Measurements from ENCODE around the gene COL5A1. TPM values are rescaled to one million over a fixed set of nuclear protein-coding genes. Genes with fewer than 3 reads are reported as not detected.

COL5A1 gene
- total RNA-seq, 1 experiment from 2014 or later: 9.5 TPM

DNA sequence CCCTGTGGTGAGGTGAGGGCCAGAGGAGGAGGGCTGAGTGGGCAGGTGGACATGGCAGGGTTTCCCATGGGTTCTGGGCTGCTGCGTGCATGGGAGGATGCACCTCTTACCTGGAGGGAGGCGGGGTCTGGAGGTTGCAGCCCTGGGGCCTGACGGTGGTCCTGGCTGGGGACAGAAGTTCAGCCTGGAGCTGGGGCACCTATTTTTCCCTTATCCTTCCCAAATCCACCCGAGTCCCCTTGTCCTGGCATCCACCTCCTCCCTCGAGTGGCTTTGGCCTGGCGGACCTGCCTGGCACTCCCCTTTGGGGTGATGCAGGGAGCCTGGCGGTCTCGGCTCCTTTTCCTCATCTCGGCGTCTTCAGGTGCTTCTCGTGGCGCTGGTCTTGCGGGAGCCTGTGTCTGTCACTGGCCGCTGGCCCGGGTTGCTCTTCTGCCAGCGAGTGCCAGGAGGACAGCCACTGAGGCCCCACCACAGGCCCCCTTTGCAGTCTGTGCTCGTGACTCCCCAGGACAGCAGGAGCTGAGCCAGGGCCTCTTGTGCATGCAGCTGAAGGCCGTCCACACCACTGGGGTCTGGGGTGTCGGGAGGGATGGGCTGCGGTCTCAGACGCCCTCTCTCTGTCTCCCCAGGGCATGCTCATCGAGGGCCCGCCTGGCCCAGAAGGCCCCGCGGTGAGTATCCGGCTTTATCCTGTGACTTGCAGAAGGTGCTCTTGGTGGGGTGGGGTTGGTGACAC lies 96.4 kb downstream of the COL5A1 start:
- Histone ChIP-seq H2AFZ (ENCODE audit: low read length) (no peak overlapping the region), H3K27ac (ENCODE audit: insufficient read length, low read depth, low read length) (no peak overlapping the region), H4K5ac (ENCODE audit: insufficient read length, low read depth, low read length) (no peak overlapping the region), H2BK120ac (ENCODE audit: low read depth, low read length, poor library complexity, severe bottlenecking) (no peak overlapping the region), H3K14ac (ENCODE audit: insufficient read depth, low read length) (no peak overlapping the region), H3K56ac (ENCODE audit: insufficient read length, low read depth, low read length) (no peak overlapping the region), H3K9me3 (ENCODE audit: control insufficient read depth, low read depth, low read length) (no peaks in the 10 kb centered on the region), H3T11ph (ENCODE audit: low read length) (no peak overlapping the region), H3K23me2 (ENCODE audit: insufficient read length, low read depth, low read length, poor library complexity, severe bottlenecking) (no peaks in the 10 kb centered on the region), H3K4ac (ENCODE audit: low read depth, low read length) (no peak overlapping the region), H2BK15ac (ENCODE audit: low read depth, low read length) (no peak overlapping the region), H2BK20ac (ENCODE audit: low read depth, low read length, poor library complexity, severe bottlenecking) (no peak overlapping the region), H2AK5ac (ENCODE audit: insufficient read length, low read length) (no peak overlapping the region), H3K4me1 (ENCODE audit: insufficient read depth, low read length) (no peaks in the 10 kb centered on the region), H2BK12ac (ENCODE audit: insufficient read length, low read depth, low read length) (no peak overlapping the region), H3K18ac (ENCODE audit: insufficient read length, low read depth, low read length) (no peak overlapping the region), H3K79me2 (ENCODE audit: insufficient read depth, low read length) (no peaks in the 10 kb centered on the region), H4K8ac (replicated peaks; ENCODE audit: insufficient read length, low read depth, low read length) (no peak overlapping the region), H4K20me1 (ENCODE audit: control insufficient read depth, insufficient read depth, insufficient read length) (no peaks in the 10 kb centered on the region), H3K27me3 (ENCODE audit: insufficient read depth, low read length) (no peaks in the 10 kb centered on the region), H3K79me1 (ENCODE audit: insufficient read depth, low read depth, low read length, poor library complexity, severe bottlenecking) (no peaks in the 10 kb centered on the region), H2BK5ac (ENCODE audit: insufficient read length, low read length) (no peak overlapping the region), H3K4me2 (ENCODE audit: insufficient read depth, insufficient read length, low read length) (no peak overlapping the region), H3K23ac (ENCODE audit: insufficient read length, low read depth, low read length) (no peak overlapping the region), H3K9ac (ENCODE audit: extremely low read depth, insufficient read length, low read length) (no peak overlapping the region), H4K91ac (ENCODE audit: insufficient read length, low read depth, low read length) (no peak overlapping the region)
- Mint-ChIP-seq H3K9me3 (no peaks in the 10 kb centered on the region), H3K27me3 (ENCODE audit: low read depth) (peaks cover 2% of the 10 kb centered on the region; the same call in 1 of the 2 replicates), H3K36me3 (ENCODE audit: insufficient read depth in 1 of 3, low read depth in 3 of 3) (no peaks in the 10 kb centered on the region; a peak in 2 of 7 replicates), H3K4me1 (peaks cover 5 to 6% of the 10 kb centered on the region in 2 experiments), H3K27ac (no peak overlapping the region; a peak in 1 of 7 replicates), H3K4me3 (no peak overlapping the region)
- WGBS (ENCODE audit: extremely low coverage, insufficient read length, low lambda C conversion rate): no CpG with 5 or more reads among the region's 26 CpGs
- TF ChIP-seq, protein P1, sequence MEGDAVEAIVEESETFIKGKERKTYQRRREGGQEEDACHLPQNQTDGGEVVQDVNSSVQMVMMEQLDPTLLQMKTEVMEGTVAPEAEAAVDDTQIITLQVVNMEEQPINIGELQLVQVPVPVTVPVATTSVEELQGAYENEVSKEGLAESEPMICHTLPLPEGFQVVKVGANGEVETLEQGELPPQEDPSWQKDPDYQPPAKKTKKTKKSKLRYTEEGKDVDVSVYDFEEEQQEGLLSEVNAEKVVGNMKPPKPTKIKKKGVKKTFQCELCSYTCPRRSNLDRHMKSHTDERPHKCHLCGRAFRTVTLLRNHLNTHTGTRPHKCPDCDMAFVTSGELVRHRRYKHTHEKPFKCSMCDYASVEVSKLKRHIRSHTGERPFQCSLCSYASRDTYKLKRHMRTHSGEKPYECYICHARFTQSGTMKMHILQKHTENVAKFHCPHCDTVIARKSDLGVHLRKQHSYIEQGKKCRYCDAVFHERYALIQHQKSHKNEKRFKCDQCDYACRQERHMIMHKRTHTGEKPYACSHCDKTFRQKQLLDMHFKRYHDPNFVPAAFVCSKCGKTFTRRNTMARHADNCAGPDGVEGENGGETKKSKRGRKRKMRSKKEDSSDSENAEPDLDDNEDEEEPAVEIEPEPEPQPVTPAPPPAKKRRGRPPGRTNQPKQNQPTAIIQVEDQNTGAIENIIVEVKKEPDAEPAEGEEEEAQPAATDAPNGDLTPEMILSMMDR (conservative IDR thresholded peaks at IDR 0.05): no peak
- DNase-seq: no peak
